Measurements from ENCODE around the gene C7. TPM values are rescaled to one million over a fixed set of nuclear protein-coding genes. Genes with fewer than 3 reads are reported as not detected.
"Not testable (repeated sequence)": the region's sequence is repeated elsewhere in the genome, so short reads cannot be mapped to it uniquely, and the experiment has no call there.

Gene C7
- total RNA-seq (2022) (not detected in 2 replicates), Bru-seq, nascent RNA (percentile 11 among the genes with signal in this experiment), BruChase-seq, experiment 1, labeled RNA remaining after a 6-hour chase (percentile 9 among the genes with signal in this experiment), BruChase-seq, experiment 2, labeled RNA remaining after a 2-hour chase (percentile 10 among the genes with signal in this experiment)
- long read RNA-seq: 0 reads

DNA sequence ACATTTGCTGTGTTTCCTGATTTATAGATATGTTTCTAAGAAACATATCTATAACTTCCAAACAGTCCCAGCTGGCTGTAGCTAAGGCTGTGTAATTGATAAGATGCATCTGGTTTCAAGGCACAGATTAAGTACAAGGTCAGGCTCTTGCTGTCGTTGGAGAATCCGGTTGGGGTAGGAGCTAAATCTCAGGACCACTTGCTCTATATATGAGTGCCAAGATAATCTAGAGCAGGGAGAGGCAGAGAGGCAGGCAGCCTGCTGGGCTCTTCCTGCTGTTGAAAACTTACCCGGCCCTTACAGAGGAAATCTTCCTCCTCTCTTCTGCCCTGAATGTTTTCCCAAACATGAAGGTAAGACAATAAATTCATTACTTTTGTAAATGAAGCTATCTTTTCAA lies at the start of gene C7:
Gene C7, plus strand, starts transcription at position 234 of the 400 bp plus-strand sequence. Its CDS starts 114 bp downstream, at position 348.
- TF ChIP-seq, protein P1, sequence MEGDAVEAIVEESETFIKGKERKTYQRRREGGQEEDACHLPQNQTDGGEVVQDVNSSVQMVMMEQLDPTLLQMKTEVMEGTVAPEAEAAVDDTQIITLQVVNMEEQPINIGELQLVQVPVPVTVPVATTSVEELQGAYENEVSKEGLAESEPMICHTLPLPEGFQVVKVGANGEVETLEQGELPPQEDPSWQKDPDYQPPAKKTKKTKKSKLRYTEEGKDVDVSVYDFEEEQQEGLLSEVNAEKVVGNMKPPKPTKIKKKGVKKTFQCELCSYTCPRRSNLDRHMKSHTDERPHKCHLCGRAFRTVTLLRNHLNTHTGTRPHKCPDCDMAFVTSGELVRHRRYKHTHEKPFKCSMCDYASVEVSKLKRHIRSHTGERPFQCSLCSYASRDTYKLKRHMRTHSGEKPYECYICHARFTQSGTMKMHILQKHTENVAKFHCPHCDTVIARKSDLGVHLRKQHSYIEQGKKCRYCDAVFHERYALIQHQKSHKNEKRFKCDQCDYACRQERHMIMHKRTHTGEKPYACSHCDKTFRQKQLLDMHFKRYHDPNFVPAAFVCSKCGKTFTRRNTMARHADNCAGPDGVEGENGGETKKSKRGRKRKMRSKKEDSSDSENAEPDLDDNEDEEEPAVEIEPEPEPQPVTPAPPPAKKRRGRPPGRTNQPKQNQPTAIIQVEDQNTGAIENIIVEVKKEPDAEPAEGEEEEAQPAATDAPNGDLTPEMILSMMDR (IDR thresholded peaks at IDR 0.05; ENCODE audit: unreplicated experiment): no peak
- no peak within 1 kb of the TSS for H3K4me3 Mint-ChIP-seq (ENCODE audit: unreplicated experiment)
- ChIA-PET CTCF (interaction anchor here (0.5 to 0.7 kb wide), 3 partner anchors 16 to 268 kb away, joined by 3 to 4 read pairs (median 3); no protein-coding TSS in a partner anchor), POLR2A (interaction anchor here (0.5 kb wide), 1 partner anchor 622 kb away, joined by 3 read pairs; no protein-coding TSS in a partner anchor)
- no TSS peak for BruUV-seq (replicated peaks)
- H3K27me3 Mint-ChIP-seq (ENCODE audit: insufficient read depth, unreplicated experiment): no peaks in the 10 kb centered on the region
- H3K4me1 Mint-ChIP-seq (ENCODE audit: insufficient read depth, unreplicated experiment): peaks cover 10% of the 10 kb centered on the region
- H3K36me3 Mint-ChIP-seq (ENCODE audit: insufficient read depth, unreplicated experiment): no peaks in the 10 kb centered on the region
- no peak within 1 kb of the TSS for H3K27ac Mint-ChIP-seq (ENCODE audit: low read depth, unreplicated experiment)
- intact Hi-C loops (cut with micrococcal nuclease): loop anchor here (10.0 kb wide), 1 partner anchor 206 kb away; no protein-coding TSS in a partner anchor
- no peaks in the 10 kb centered on the region for H3K9me3 Mint-ChIP-seq (ENCODE audit: unreplicated experiment)
- no peak for DNase-seq (ENCODE audit: unreplicated experiment)

DNA sequence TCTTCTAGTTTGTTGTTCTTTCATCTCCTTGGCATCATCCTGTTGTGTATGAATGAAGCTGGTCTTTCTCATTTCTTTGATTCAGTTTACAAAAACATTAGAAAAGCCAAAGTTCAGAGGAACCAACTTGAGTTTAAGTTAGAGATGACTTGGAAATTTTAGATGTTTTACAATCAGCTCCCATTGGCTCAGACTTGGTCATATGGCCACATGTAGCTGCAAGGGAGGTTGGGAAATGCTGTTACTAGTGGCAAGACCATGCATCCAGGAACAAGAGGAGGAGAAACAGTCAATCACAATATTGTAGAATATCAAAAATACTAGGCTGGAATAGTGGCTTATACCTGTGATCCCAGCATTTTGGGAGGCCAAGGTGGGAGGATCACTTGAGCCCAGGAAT lies 48.6 kb upstream of the C7 start:
- Mint-ChIP-seq H3K4me3 (ENCODE audit: unreplicated experiment) (no peak overlapping the region), H3K27ac (ENCODE audit: low read depth, unreplicated experiment) (no peak overlapping the region), H3K27me3 (ENCODE audit: insufficient read depth, unreplicated experiment) (no peaks in the 10 kb centered on the region), H3K9me3 (ENCODE audit: unreplicated experiment) (peaks cover 7% of the 10 kb centered on the region), H3K36me3 (ENCODE audit: insufficient read depth, unreplicated experiment) (peaks cover 4% of the 10 kb centered on the region), H3K4me1 (ENCODE audit: insufficient read depth, unreplicated experiment) (no peaks in the 10 kb centered on the region)
- POLR2A ChIA-PET: interaction anchor here (0.6 kb wide), 1 partner anchor 447 kb away, joined by 4 read pairs; no protein-coding TSS in a partner anchor
- TF ChIP-seq, protein P1 (IDR thresholded peaks at IDR 0.05; ENCODE audit: unreplicated experiment): no peak
- intact Hi-C loops (cut with micrococcal nuclease): no loop called here
- no peak for DNase-seq (ENCODE audit: unreplicated experiment)
- CTCF ChIA-PET: interaction anchor here (0.8 kb wide), 1 partner anchor 18 kb away, joined by 3 read pairs; no protein-coding TSS in a partner anchor
- BruUV-seq (replicated peaks): no TSS peak

DNA sequence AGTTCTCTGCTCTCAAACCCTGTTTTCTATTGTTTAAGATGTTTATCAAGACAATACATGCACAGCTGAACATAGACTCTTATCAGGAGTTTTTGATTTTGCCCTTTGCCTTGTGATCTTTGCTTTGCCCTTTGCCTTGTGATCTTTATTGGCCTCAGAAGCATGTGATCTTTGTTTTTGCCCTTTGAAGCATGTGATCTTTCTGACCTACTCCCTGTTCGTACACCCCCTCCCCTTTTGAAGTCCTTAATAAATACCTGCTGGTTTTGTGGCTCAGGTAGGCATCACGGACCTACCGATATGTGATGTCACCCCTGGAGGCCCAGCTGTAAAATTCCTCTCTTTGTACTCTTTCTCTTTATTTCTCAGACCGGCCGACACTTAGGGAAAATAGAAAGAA lies 44.3 kb upstream of the C7 start:
- DNase-seq (ENCODE audit: unreplicated experiment); POLR2A ChIA-PET; H3K4me3 Mint-ChIP-seq (ENCODE audit: unreplicated experiment); H3K9me3 Mint-ChIP-seq (ENCODE audit: unreplicated experiment); CTCF ChIA-PET; H3K27me3 Mint-ChIP-seq (ENCODE audit: insufficient read depth, unreplicated experiment); intact Hi-C loops (cut with micrococcal nuclease); H3K4me1 Mint-ChIP-seq (ENCODE audit: insufficient read depth, unreplicated experiment); H3K27ac Mint-ChIP-seq (ENCODE audit: low read depth, unreplicated experiment); H3K36me3 Mint-ChIP-seq (ENCODE audit: insufficient read depth, unreplicated experiment); BruUV-seq (replicated peaks): not testable (repeated sequence)

DNA sequence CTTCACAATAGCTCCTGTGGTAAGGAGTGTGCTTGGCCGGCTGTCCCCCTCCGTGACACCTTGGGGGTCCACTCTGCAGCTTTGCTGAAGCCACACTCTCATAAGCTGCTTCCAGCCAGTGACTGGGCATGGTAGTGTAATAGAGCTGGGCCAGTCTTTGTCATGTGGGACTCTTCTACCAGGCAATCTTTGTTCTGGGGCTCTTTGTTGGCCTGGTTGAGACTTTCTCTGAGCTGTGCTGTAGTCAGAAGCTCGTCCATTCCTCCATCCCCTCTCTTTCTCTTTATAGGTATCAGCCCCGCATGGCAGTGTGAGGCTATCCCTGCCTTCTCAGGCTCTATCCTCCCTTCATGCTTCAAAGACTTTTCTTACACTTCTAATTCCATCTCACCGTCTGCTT lies 42.5 kb upstream of the C7 start:
- no peak for DNase-seq (ENCODE audit: unreplicated experiment)
- H3K9me3 Mint-ChIP-seq (ENCODE audit: unreplicated experiment): peaks cover 7% of the 10 kb centered on the region
- no TSS peak for BruUV-seq (replicated peaks)
- ChIA-PET POLR2A (no interaction called here), CTCF (interaction anchor here (1.0 to 1.9 kb wide), 2 partner anchors 12 to 23 kb away, joined by 3 to 9 read pairs; no protein-coding TSS in a partner anchor)
- peaks cover 8% of the 10 kb centered on the region for H3K4me1 Mint-ChIP-seq (ENCODE audit: insufficient read depth, unreplicated experiment)
- no peaks in the 10 kb centered on the region for H3K27me3 Mint-ChIP-seq (ENCODE audit: insufficient read depth, unreplicated experiment)
- TF ChIP-seq, protein P1 (IDR thresholded peaks at IDR 0.05; ENCODE audit: unreplicated experiment): no peak
- H3K36me3 Mint-ChIP-seq (ENCODE audit: insufficient read depth, unreplicated experiment): no peaks in the 10 kb centered on the region
- no peak overlapping the region for H3K27ac Mint-ChIP-seq (ENCODE audit: low read depth, unreplicated experiment)
- intact Hi-C loops (cut with micrococcal nuclease): no loop called here
- H3K4me3 Mint-ChIP-seq (ENCODE audit: unreplicated experiment): no peak overlapping the region

Data from MCF 10A (cell line).